Trophoblast cell (in vitro differentiated cells and primary cell): ENCODE data around the gene HOXA7.

Source experiments
- DNase-seq, 2 donors: peaks; one replicate each; pipeline ENCODE4 v3.0.0-alpha.2; 2016
- H2AFZ ChIP-seq: 2 replicates; pipeline ENCODE4 v1.6.1; 2013; ENCODE audit warnings: low read length, moderate library complexity, mild to moderate bottlenecking; ENCODE audit not compliant: insufficient read depth, poor library complexity
- H2AK5ac ChIP-seq: 2 replicates; pipeline ENCODE4 v1.6.1; 2013; ENCODE audit warnings: mild to moderate bottlenecking, low read length
- H2BK120ac ChIP-seq: 2 replicates; pipeline ENCODE4 v1.6.1; 2013; ENCODE audit warnings: low read length, mild to moderate bottlenecking, moderate library complexity; ENCODE audit not compliant: insufficient read depth, poor library complexity
- H2BK12ac ChIP-seq: 2 replicates; pipeline ENCODE4 v1.6.1; 2013; ENCODE audit warnings: mild to moderate bottlenecking, low read length, moderate library complexity
- H2BK5ac ChIP-seq: 2 replicates; pipeline ENCODE4 v1.6.1; 2013; ENCODE audit warnings: low read length, low read depth, moderate library complexity, mild to moderate bottlenecking; ENCODE audit not compliant: poor library complexity
- H3K14ac ChIP-seq: 2 replicates; pipeline ENCODE4 v1.6.1; 2013; ENCODE audit warnings: mild to moderate bottlenecking, low read length
- H3K18ac ChIP-seq: 2 replicates; pipeline ENCODE4 v1.6.1; 2013; ENCODE audit warnings: mild to moderate bottlenecking, low read length
- H3K23ac ChIP-seq: 2 replicates; pipeline ENCODE4 v1.6.1; 2013; ENCODE audit warnings: low read length
- H3K27ac ChIP-seq: 2 replicates; pipeline ENCODE4 v1.5.1; 2013; ENCODE audit warnings: low read depth, mild to moderate bottlenecking, inconsistent platforms, low read length, moderate library complexity
- H3K27me3 ChIP-seq: 2 replicates; pipeline ENCODE4 v1.6.1; 2013; ENCODE audit warnings: inconsistent platforms, mild to moderate bottlenecking, low read length, moderate library complexity; ENCODE audit not compliant: insufficient read depth
- H3K36me3 ChIP-seq, 2 experiments: 1 replicate in 1 of 2; 2 replicates in 1 of 2; pipeline ENCODE4 v1.6.1; 2013; ENCODE audit warnings: low read length in 2 of 2, mild to moderate bottlenecking in 2 of 2, moderate library complexity in 1 of 2; ENCODE audit not compliant: insufficient read depth in 2 of 2, control insufficient read depth in 1 of 2
- H3K4ac ChIP-seq: 2 replicates; pipeline ENCODE4 v1.6.1; 2013; ENCODE audit warnings: low read depth, mild to moderate bottlenecking, low read length, moderate library complexity
- H3K4me1 ChIP-seq, 2 experiments: 1 replicate in 1 of 2; 2 replicates in 1 of 2; pipeline ENCODE4 v1.6.1; 2013; ENCODE audit warnings: low read length in 2 of 2, mild to moderate bottlenecking in 2 of 2, moderate library complexity in 1 of 2; ENCODE audit not compliant: insufficient read depth in 2 of 2, control insufficient read depth in 1 of 2
- H3K4me2 ChIP-seq: 2 replicates; pipeline ENCODE4 v1.6.1; 2013; ENCODE audit warnings: inconsistent platforms, mild to moderate bottlenecking, low read length, moderate library complexity
- H3K4me3 ChIP-seq: 2 replicates; pipeline ENCODE4 v1.5.1; 2013; ENCODE audit warnings: mild to moderate bottlenecking, low read depth, low read length, inconsistent platforms
- H3K79me1 ChIP-seq: one replicate; pipeline ENCODE4 v1.6.1; 2013; ENCODE audit warnings: low read length
- H3K79me2 ChIP-seq: 2 replicates; pipeline ENCODE4 v1.6.1; 2013; ENCODE audit warnings: low read length, mild to moderate bottlenecking; ENCODE audit not compliant: control insufficient read depth, insufficient read depth, poor library complexity
- H3K9ac ChIP-seq: 2 replicates; pipeline ENCODE4 v1.6.1; 2013; ENCODE audit warnings: mild to moderate bottlenecking, low read length
- H3K9me3 ChIP-seq: 2 replicates; pipeline ENCODE4 v1.6.1; 2013; ENCODE audit warnings: low read depth, mild to moderate bottlenecking, control low read depth, inconsistent platforms, low read length; ENCODE audit not compliant: insufficient read depth
- H4K12ac ChIP-seq: 2 replicates; pipeline ENCODE4 v1.6.1; 2013; ENCODE audit warnings: low read depth, mild to moderate bottlenecking, low read length, moderate library complexity
- H4K8ac ChIP-seq: 2 replicates; pipeline ENCODE4 v1.6.1; 2013; ENCODE audit warnings: low read depth, mild to moderate bottlenecking, low read length, moderate library complexity
- H4K91ac ChIP-seq: one replicate; pipeline ENCODE4 v1.6.1; 2013; ENCODE audit warnings: low read depth, mild to moderate bottlenecking, low read length, moderate library complexity
- WGBS: extraction: QIAGEN DNeasy Blood & Tissue Kit; methylation state at CpG from one replicate; pipeline ENCODE4 v1.1.7; 2013; ENCODE audit warnings: missing lambda C conversion rate; ENCODE audit not compliant: insufficient read length, insufficient coverage; ENCODE audit errors: extremely low coverage; 5-methylcytosine and 5-hydroxymethylcytosine counted together

The HOXA7 gene

GRCh38 chr7:27191161-27191731 lies 34.8 kb upstream of the HOXA7 start:
- Histone ChIP-seq H3K36me3 (no peaks in the 10 kb centered on the region), H3K4me2 (no peak overlapping the region), H4K8ac (no peak overlapping the region), H3K18ac (no peak overlapping the region), H4K12ac (no peak overlapping the region), H3K9ac (no peak overlapping the region), H2BK5ac (no peak overlapping the region), H3K14ac (no peak overlapping the region), H3K9me3 (peaks cover 8% of the 10 kb centered on the region), H3K23ac (no peak overlapping the region), H2AK5ac (no peak overlapping the region), H2BK120ac (no peak overlapping the region), H3K79me1 (peaks cover 3% of the 10 kb centered on the region), H4K91ac (no peak overlapping the region), H3K27me3 (peaks cover 75% of the 10 kb centered on the region), H2BK12ac (no peak overlapping the region), H3K27ac (no peak overlapping the region), H3K4me3 (no peak overlapping the region), H3K79me2 (no peaks in the 10 kb centered on the region), H2AFZ (no peak overlapping the region), H3K4ac (no peak overlapping the region), H3K4me1 (peaks cover 10 to 16% of the 10 kb centered on the region in 2 experiments)
- DNase-seq, result no peak
- no CpG with 5 or more reads among the region's 15 CpGs for WGBS

- H2AK5ac ChIP-seq, result no peak overlapping the region
- no peak overlapping the region for H3K23ac ChIP-seq
- peaks cover 15% of the 10 kb centered on the region for H3K9me3 ChIP-seq
- no peak overlapping the region for H3K4ac ChIP-seq
- H2AFZ ChIP-seq, result no peak overlapping the region
- DNase-seq, result no peak
- peaks cover 3% of the 10 kb centered on the region for H3K79me1 ChIP-seq
- no peak overlapping the region for H2BK120ac ChIP-seq
- no peak overlapping the region for H3K14ac ChIP-seq
- no CpG with 5 or more reads among the region's 7 CpGs for WGBS
- H4K91ac ChIP-seq, result no peak overlapping the region
- no peak overlapping the region for H3K4me3 ChIP-seq
- no peak overlapping the region for H2BK12ac ChIP-seq
- no peak overlapping the region for H4K12ac ChIP-seq
- H3K79me2 ChIP-seq, result no peaks in the 10 kb centered on the region
- no peak overlapping the region for H3K4me2 ChIP-seq
- no peak overlapping the region for H2BK5ac ChIP-seq
- H3K4me1 ChIP-seq, result peaks cover 14 to 19% of the 10 kb centered on the region in 2 experiments
- no peak overlapping the region for H3K9ac ChIP-seq
- peaks cover 86% of the 10 kb centered on the region for H3K27me3 ChIP-seq
- no peak overlapping the region for H4K8ac ChIP-seq
- H3K27ac ChIP-seq, result no peak overlapping the region
- no peak overlapping the region for H3K18ac ChIP-seq
- no peaks in the 10 kb centered on the region for H3K36me3 ChIP-seq
Measured at GRCh38 chr7:27189997-27190748, 33.7 kb upstream of the HOXA7 start.

- H3K79me2 ChIP-seq, result no peaks in the 10 kb centered on the region
- H4K8ac ChIP-seq, result no peak overlapping the region
- H3K14ac ChIP-seq, result no peak overlapping the region
- H3K9ac ChIP-seq, result no peak overlapping the region
- no peak overlapping the region for H3K23ac ChIP-seq
- H2AFZ ChIP-seq, result peak overlapping the region; percentile 30
- H2AK5ac ChIP-seq, result no peak overlapping the region
- peaks cover 21 to 25% of the 10 kb centered on the region in 2 experiments for H3K4me1 ChIP-seq
- no peak overlapping the region for H3K27ac ChIP-seq
- H4K91ac ChIP-seq, result peak overlapping the region; percentile 28
- H3K79me1 ChIP-seq, result peaks cover 3% of the 10 kb centered on the region
- H3K4me3 ChIP-seq, result no peak overlapping the region
- no CpG with 5 or more reads among the region's 22 CpGs for WGBS
- H2BK12ac ChIP-seq, result no peak overlapping the region
- no peaks in the 10 kb centered on the region for H3K36me3 ChIP-seq
- H3K27me3 ChIP-seq, result peaks cover 89% of the 10 kb centered on the region
- H3K4me2 ChIP-seq, result peak overlapping the region; percentile 62
- no peak for DNase-seq
- peaks cover 20% of the 10 kb centered on the region for H3K9me3 ChIP-seq
- H2BK5ac ChIP-seq, result no peak overlapping the region
- no peak overlapping the region for H3K4ac ChIP-seq
- H4K12ac ChIP-seq, result no peak overlapping the region
- no peak overlapping the region for H2BK120ac ChIP-seq
- H3K18ac ChIP-seq, result no peak overlapping the region
Measured at GRCh38 chr7:27189295-27189996, 33.0 kb upstream of the HOXA7 start.

- Histone ChIP-seq H3K4me3 (no peak overlapping the region), H2AFZ (no peak overlapping the region), H3K79me1 (peaks cover 3% of the 10 kb centered on the region), H3K27ac (no peak overlapping the region), H2BK120ac (no peak overlapping the region), H4K12ac (no peak overlapping the region), H3K4me2 (peak overlapping the region; percentile 62), H3K9ac (no peak overlapping the region), H3K14ac (no peak overlapping the region), H3K27me3 (peaks cover 94% of the 10 kb centered on the region), H3K4ac (no peak overlapping the region), H3K18ac (no peak overlapping the region), H2BK5ac (no peak overlapping the region), H2BK12ac (no peak overlapping the region), H4K8ac (no peak overlapping the region), H3K36me3 (no peaks in the 10 kb centered on the region), H3K4me1 (peaks cover 23 to 27% of the 10 kb centered on the region in 2 experiments), H3K9me3 (peaks cover 20% of the 10 kb centered on the region), H3K79me2 (no peaks in the 10 kb centered on the region), H4K91ac (peak overlapping the region; percentile 28), H2AK5ac (no peak overlapping the region), H3K23ac (no peak overlapping the region)
- DNase-seq, result no peak
- no CpG with 5 or more reads among the region's 49 CpGs for WGBS
Measured at GRCh38 chr7:27188386-27189294, 32.2 kb upstream of the HOXA7 start.
